IMR-90 (cell line): ENCODE results near the gene PDE4B. TPM values are rescaled to one million over a fixed set of nuclear protein-coding genes. Genes with fewer than 3 reads are reported as not detected.

Experiments used
- ATAC-seq: fragments of 200-7000 bp; cut with Tn5 transposase; 2 replicates; pipeline ENCODE4 v1.9.1; 2020; ENCODE audit warnings: low read depth, mild to moderate bottlenecking, moderate library complexity
- BruUV-seq: library from RNA; stranded (reverse); fragments of 400-500 nt; replicated peaks from 2 replicates; lab custom pipeline; 2021; lab: Mats Ljungman, UMichigan
- CTCF ChIA-PET: fragments of 300-600 bp; formaldehyde crosslinking; extraction: SDS; loops from one replicate; lab custom pipeline; 2021; ENCODE audit warnings: antibody characterized with exemption; lab: Yijun Ruan, JAX
- POLR2A ChIA-PET: fragments of 300-600 bp; sonication (Branson Sonifier 250); formaldehyde crosslinking; loops from one replicate; lab custom pipeline; 2022; ENCODE audit warnings: antibody characterized with exemption; ENCODE audit not compliant: unreplicated experiment; lab: Charles Lee
- DNase-seq: peaks from one replicate; pipeline ENCODE4 v3.0.0; 2013
- H2AFZ ChIP-seq: replicated peaks from 2 replicates; pipeline ENCODE3; 2013; ENCODE audit warnings: low read length, mild to moderate bottlenecking; ENCODE audit not compliant: poor library complexity
- H2AK5ac ChIP-seq: 2 replicates; pipeline ENCODE4 v1.6.1; 2013; ENCODE audit warnings: low read depth, low read length, inconsistent platforms
- H2AK9ac ChIP-seq: replicated peaks from 2 replicates; pipeline ENCODE3; 2013; ENCODE audit warnings: mild to moderate bottlenecking, low read depth, low read length, moderate library complexity; ENCODE audit not compliant: poor library complexity
- H2BK120ac ChIP-seq: 2 replicates; pipeline ENCODE4 v1.6.1; 2013; ENCODE audit warnings: low read depth, low read length, inconsistent platforms
- H2BK15ac ChIP-seq: 3 replicates; pipeline ENCODE4 v1.6.1; 2013; ENCODE audit warnings: low read depth, low read length, inconsistent platforms
- H2BK20ac ChIP-seq: 2 replicates; pipeline ENCODE4 v1.6.1; 2013; ENCODE audit warnings: low read depth, mild to moderate bottlenecking, inconsistent platforms, low read length, moderate library complexity
- H2BK5ac ChIP-seq: 2 replicates; pipeline ENCODE4 v1.6.1; 2013; ENCODE audit warnings: mild to moderate bottlenecking, low read depth, low read length, inconsistent platforms; ENCODE audit not compliant: poor library complexity, severe bottlenecking
- H3K14ac ChIP-seq: replicated peaks from 2 replicates; pipeline ENCODE4 v1.6.1; 2013; ENCODE audit warnings: low read depth, low read length, inconsistent platforms
- H3K18ac ChIP-seq: 2 replicates; pipeline ENCODE4 v1.6.1; 2013; ENCODE audit warnings: low read depth, low read length, control low read depth
- H3K23ac ChIP-seq: 2 replicates; pipeline ENCODE4 v1.6.1; 2013; ENCODE audit warnings: low read depth, low read length, inconsistent platforms
- H3K27ac ChIP-seq: 2 replicates; pipeline ENCODE4 v1.5.1; 2013; ENCODE audit warnings: mild to moderate bottlenecking, control low read depth, low read length; ENCODE audit not compliant: insufficient read depth
- H3K27me3 ChIP-seq: 2 replicates; pipeline ENCODE4 v1.6.1; 2013; ENCODE audit warnings: low read length; ENCODE audit not compliant: control insufficient read depth, insufficient read depth
- H3K36me3 ChIP-seq: 2 replicates; pipeline ENCODE4 v1.6.1; 2013; ENCODE audit warnings: low read length, mixed read lengths; ENCODE audit not compliant: control insufficient read depth, insufficient read depth
- H3K4ac ChIP-seq: 2 replicates; pipeline ENCODE4 v1.6.1; 2013; ENCODE audit warnings: low read depth, low read length, inconsistent platforms
- H3K4me1 ChIP-seq: 2 replicates; pipeline ENCODE4 v1.6.1; 2013; ENCODE audit warnings: low read length, mixed read lengths; ENCODE audit not compliant: control insufficient read depth, insufficient read depth
- H3K4me2 ChIP-seq: 2 replicates; pipeline ENCODE4 v1.6.1; 2013; ENCODE audit warnings: low read depth, mild to moderate bottlenecking, control low read depth, low read length, moderate library complexity
- H3K4me3 ChIP-seq: 2 replicates; pipeline ENCODE4 v1.5.1; 2013; ENCODE audit warnings: low read depth, mild to moderate bottlenecking, control low read depth, low read length, moderate library complexity; ENCODE audit not compliant: insufficient read depth
- H3K56ac ChIP-seq: 2 replicates; pipeline ENCODE4 v1.6.1; 2013; ENCODE audit warnings: low read length, inconsistent platforms; ENCODE audit not compliant: insufficient read depth; ENCODE audit errors: extremely low read depth
- H3K79me1 ChIP-seq, 2 experiments: 2 replicates each; pipeline ENCODE4 v1.6.1; 2013; ENCODE audit warnings: low read length in 2 of 2, inconsistent platforms in 1 of 2, low read depth in 1 of 2
- H3K9ac ChIP-seq: 2 replicates; pipeline ENCODE4 v1.6.1; 2013; ENCODE audit warnings: low read depth, low read length, control low read depth
- H3K9me1 ChIP-seq: 2 replicates; pipeline ENCODE4 v1.6.1; 2013; ENCODE audit warnings: low read length, inconsistent platforms; ENCODE audit not compliant: insufficient read depth
- H3K9me3 ChIP-seq: 2 replicates; pipeline ENCODE4 v1.6.1; 2013; ENCODE audit warnings: low read length; ENCODE audit not compliant: control insufficient read depth, insufficient read depth
- H4K20me1 ChIP-seq: 2 replicates; pipeline ENCODE4 v1.6.1; 2013; ENCODE audit warnings: low read length, inconsistent platforms; ENCODE audit not compliant: insufficient read depth
- H4K5ac ChIP-seq: 2 replicates; pipeline ENCODE4 v1.6.1; 2013; ENCODE audit warnings: mild to moderate bottlenecking, low read depth, low read length, control low read depth
- H4K8ac ChIP-seq, 2 experiments: 2 replicates each; pipeline ENCODE4 v1.6.1; 2013; ENCODE audit warnings: low read depth in 2 of 2, low read length in 2 of 2, control low read depth in 1 of 2, inconsistent platforms in 1 of 2
- H4K91ac ChIP-seq: 2 replicates; pipeline ENCODE4 v1.6.1; 2013; ENCODE audit warnings: low read depth, low read length, inconsistent platforms; ENCODE audit not compliant: insufficient read depth
- BHLHE40 ChIP-seq: fragments of 150-350 bp; IDR thresholded peaks from 2 replicates; pipeline ENCODE4 v1.6.1; 2016; ENCODE audit warnings: mild to moderate bottlenecking, low read depth, low read length
- CEBPB ChIP-seq: IDR thresholded peaks from 2 replicates; pipeline ENCODE4 v1.6.1; 2012; ENCODE audit warnings: low read depth, low read length, improper control_type of control experiment
- CHD1 ChIP-seq: IDR thresholded peaks from 2 replicates; pipeline ENCODE4 v1.6.1; 2012; ENCODE audit warnings: low read depth, low read length, improper control_type of control experiment
- CTCF ChIP-seq: conservative IDR thresholded peaks from 2 replicates; pipeline ENCODE4 v1.5.1; 2012; ENCODE audit warnings: mild to moderate bottlenecking, low read depth, low read length, improper control_type of control experiment
- FOS ChIP-seq: fragments of 150-350 bp; IDR thresholded peaks from 2 replicates; pipeline ENCODE4 v1.6.1; 2016; ENCODE audit warnings: low read depth, low read length
- MAFK ChIP-seq: IDR thresholded peaks from 2 replicates; pipeline ENCODE4 v1.6.1; 2012; ENCODE audit warnings: low read depth, low read length, improper control_type of control experiment
- MAZ ChIP-seq: IDR thresholded peaks from 2 replicates; pipeline ENCODE4 v1.6.1; 2012; ENCODE audit warnings: low read depth, mild to moderate bottlenecking, low read length, improper control_type of control experiment, moderate library complexity, borderline replicate concordance
- NFE2L2 ChIP-seq: fragments of 150-350 bp; IDR thresholded peaks from 2 replicates; pipeline ENCODE4 v1.6.1; 2016; ENCODE audit warnings: low read depth, mild to moderate bottlenecking, low read length
- POLR2A ChIP-seq: IDR thresholded peaks from 2 replicates; pipeline ENCODE4 v1.6.1; 2012; ENCODE audit warnings: mild to moderate bottlenecking, low read depth, low read length
- RAD21 ChIP-seq: IDR thresholded peaks from 2 replicates; pipeline ENCODE4 v1.6.1; 2012; ENCODE audit warnings: low read length, improper control_type of control experiment
- RCOR1 ChIP-seq: IDR thresholded peaks from 2 replicates; pipeline ENCODE4 v1.6.1; 2012; ENCODE audit warnings: mild to moderate bottlenecking, low read length, improper control_type of control experiment; ENCODE audit not compliant: insufficient replicate concordance
- RFX5 ChIP-seq: IDR thresholded peaks from 2 replicates; pipeline ENCODE4 v1.8.0; 2012; ENCODE audit warnings: low read depth, mild to moderate bottlenecking, low read length, moderate library complexity
- SMC3 ChIP-seq: fragments of 150-350 bp; IDR thresholded peaks from 2 replicates; pipeline ENCODE4 v1.6.1; 2016; ENCODE audit warnings: low read depth, mild to moderate bottlenecking, antibody characterized with exemption, low read length, moderate library complexity
- USF2 ChIP-seq: fragments of 150-350 bp; IDR thresholded peaks from 2 replicates; pipeline ENCODE4 v1.6.1; 2017; ENCODE audit warnings: mild to moderate bottlenecking, antibody characterized with exemption, low read length, low read depth
- WGBS, 2 experiments: methylation state at CpG; one replicate each; pipeline versions ENCODE4 v1.1.5 to v1.1.7; 2013; ENCODE audit warnings: missing lambda C conversion rate in 2 of 2; ENCODE audit not compliant: insufficient read length in 1 of 2; ENCODE audit errors: extremely low coverage in 2 of 2; 5-methylcytosine and 5-hydroxymethylcytosine counted together
- dilution Hi-C: fragments of 300-500 bp; cut with HindIII; formaldehyde crosslinking; loops from one replicate; pipeline ENCODE4 v1.14.3; 2018; ENCODE audit warnings: low sequenced_read_pairs; ENCODE audit not compliant: unreplicated experiment
- in situ Hi-C: fragments of 300-500 bp; cut with MboI; formaldehyde crosslinking; loops from 3 replicates; pipeline ENCODE4 v1.14.3; 2019; ENCODE audit warnings: low sequenced_read_pairs, inconsistent platforms, mixed read lengths
- intact Hi-C: fragments of 100-400 bp; cut with micrococcal nuclease; formaldehyde crosslinking; loops from 2 replicates; pipeline ENCODE4 v1.10.0; 2022
- polyA plus RNA-seq, 3 experiments: library from polyadenylated mRNA; depleted of rRNA; stranded (reverse); fragments of >200 nt; gene quantifications; 2 replicates each; pipeline ENCODE4 v1.2.3, GENCODE V29; 2012; ENCODE audit warnings: low replicate concordance in 1 of 3
- total RNA-seq: library from RNA; depleted of rRNA; stranded (reverse); fragments of >200 nt; gene quantifications from 2 replicates; pipeline ENCODE4 v1.2.3, GENCODE V29; 2012

Gene PDE4B
- total and polyA plus RNA-seq, 2 of the 4 experiments (the other 2 are of a cell fraction), result 5.8 to 21.3 TPM

GRCh38 chr1:66283622-66284041 is 490.9 kb downstream of the PDE4B start:
- no peak overlapping the region for H3K27ac ChIP-seq
- peak; percentile 67 for DNase-seq
- BruUV-seq, result no TSS peak

More at GRCh38 chr1:66283622-66284041, 490.9 kb downstream of the PDE4B start:
- H4K91ac ChIP-seq, result no peak overlapping the region
- H3K18ac ChIP-seq, result peak overlapping the region; percentile 64; the same call in 1 of the 2 replicates
- peaks cover 2% of the 10 kb centered on the region for H3K9me1 ChIP-seq
- no peak overlapping the region for H3K9ac ChIP-seq
- H2AK5ac ChIP-seq, result no peak overlapping the region
- in situ Hi-C loops (no loop called here), intact Hi-C loops (loop anchor here (5.0 kb wide), 1 partner anchor 34 kb away; no protein-coding TSS in a partner anchor), dilution Hi-C loops (no loop called here)
- no peak overlapping the region for H4K8ac ChIP-seq
- no peak for ATAC-seq
- H4K5ac ChIP-seq, result peak overlapping the region; percentile 49; the same call in 1 of the 2 replicates
- no CpG with 5 or more reads among the region's 2 CpGs for WGBS, 2 experiments
- no peak overlapping the region for H2BK120ac ChIP-seq
- peaks cover 4% of the 10 kb centered on the region for H3K4me1 ChIP-seq
- no peak overlapping the region for H3K4me2 ChIP-seq
- no peaks in the 10 kb centered on the region for H3K79me1 ChIP-seq
- H3K14ac ChIP-seq, result no peak overlapping the region
- CTCF ChIA-PET, result no interaction called here
- H3K56ac ChIP-seq, result no peak overlapping the region
- POLR2A ChIA-PET, result no interaction called here
- no peak overlapping the region for H2BK5ac ChIP-seq
- H3K9me3 ChIP-seq, result no peaks in the 10 kb centered on the region
- no peaks in the 10 kb centered on the region for H4K20me1 ChIP-seq
- H2BK15ac ChIP-seq, result peak overlapping the region; percentile 26; the same call in 1 of the 3 replicates
- H3K4me3 ChIP-seq, result no peak overlapping the region
- no peak for TF ChIP-seq RAD21
- TF ChIP-seq NFE2L2, result no peak
- TF ChIP-seq MAFK, result no peak
- TF ChIP-seq SMC3, result no peak
- no peak; the same call in 1 of the 2 replicates for TF ChIP-seq BHLHE40
- no peak for TF ChIP-seq RFX5
- TF ChIP-seq POLR2A, result no peak
- TF ChIP-seq CEBPB, result no peak
- TF ChIP-seq USF2, result no peak
- no peak for TF ChIP-seq RCOR1
- no peak for TF ChIP-seq CHD1
- no peak for TF ChIP-seq CTCF
- TF ChIP-seq MAZ, result no peak
- TF ChIP-seq FOS, result no peak
- no peak overlapping the region for H3K23ac ChIP-seq
- H2AFZ ChIP-seq, result no peak overlapping the region
- H3K4ac ChIP-seq, result no peak overlapping the region
- no peaks in the 10 kb centered on the region for H3K27me3 ChIP-seq
- no peak overlapping the region for H2BK20ac ChIP-seq
- no peak overlapping the region for H2AK9ac ChIP-seq
- H3K36me3 ChIP-seq, result no peaks in the 10 kb centered on the region
